GM18858 (cell line): ENCODE data around the gene NFE2L1.

Experiments used
- ATAC-seq: cut with Tn5 transposase; IDR thresholded peaks from one replicate; pipeline ENCODE4 v1.9.1; 2021; ENCODE audit not compliant: unreplicated experiment

NFE2L1 gene

DNA sequence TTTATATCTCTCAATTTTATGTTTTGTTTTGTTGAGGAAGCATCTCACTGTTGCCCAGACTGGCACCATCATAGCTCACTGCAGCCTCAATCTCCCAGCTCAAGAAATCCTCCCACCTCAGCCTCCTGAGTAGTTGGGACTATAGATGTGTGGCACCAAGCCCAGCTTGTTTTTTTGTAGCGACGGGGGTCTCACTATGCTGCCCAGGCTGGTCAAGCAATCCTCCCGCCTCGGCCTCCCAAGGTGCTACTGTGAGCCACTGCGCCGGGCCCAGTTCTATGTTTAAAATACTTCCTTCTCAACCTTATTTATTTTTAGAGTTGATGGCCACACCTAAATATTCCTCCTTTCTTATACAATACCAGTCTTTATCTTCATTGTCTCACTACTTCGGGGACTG is 1.9 kb upstream of the NFE2L1 start:
- ATAC-seq: no peak

DNA sequence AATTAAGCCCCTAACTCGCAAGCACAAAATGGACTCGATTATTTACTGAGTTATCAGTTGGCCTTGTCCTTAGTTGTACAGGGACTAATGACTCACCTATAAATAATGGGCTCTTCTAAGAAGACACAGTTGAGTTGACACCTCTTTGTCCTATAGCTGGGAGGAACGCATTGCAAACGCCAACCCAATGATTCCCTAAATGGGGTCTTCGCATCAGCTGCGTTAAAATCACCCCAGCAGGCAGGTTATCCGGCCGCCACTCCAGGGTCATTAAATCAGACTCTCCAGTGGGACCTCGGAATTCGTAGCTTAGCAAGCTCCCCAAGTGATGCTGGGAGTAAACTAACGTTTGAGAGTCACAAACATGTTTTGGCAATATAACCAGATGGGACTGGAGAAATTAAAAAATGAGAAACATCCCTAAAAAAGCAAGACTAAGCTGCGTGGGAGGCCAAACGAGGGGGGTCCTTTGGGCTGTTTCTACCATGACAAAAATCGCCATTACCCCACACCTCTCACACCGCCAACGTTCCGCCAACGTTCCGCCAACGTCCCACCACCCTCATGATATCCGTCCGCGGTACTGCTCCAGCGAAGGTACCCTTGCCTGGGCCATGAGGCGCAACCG is 932 bp upstream of the NFE2L1 start:
- no peak for ATAC-seq

DNA sequence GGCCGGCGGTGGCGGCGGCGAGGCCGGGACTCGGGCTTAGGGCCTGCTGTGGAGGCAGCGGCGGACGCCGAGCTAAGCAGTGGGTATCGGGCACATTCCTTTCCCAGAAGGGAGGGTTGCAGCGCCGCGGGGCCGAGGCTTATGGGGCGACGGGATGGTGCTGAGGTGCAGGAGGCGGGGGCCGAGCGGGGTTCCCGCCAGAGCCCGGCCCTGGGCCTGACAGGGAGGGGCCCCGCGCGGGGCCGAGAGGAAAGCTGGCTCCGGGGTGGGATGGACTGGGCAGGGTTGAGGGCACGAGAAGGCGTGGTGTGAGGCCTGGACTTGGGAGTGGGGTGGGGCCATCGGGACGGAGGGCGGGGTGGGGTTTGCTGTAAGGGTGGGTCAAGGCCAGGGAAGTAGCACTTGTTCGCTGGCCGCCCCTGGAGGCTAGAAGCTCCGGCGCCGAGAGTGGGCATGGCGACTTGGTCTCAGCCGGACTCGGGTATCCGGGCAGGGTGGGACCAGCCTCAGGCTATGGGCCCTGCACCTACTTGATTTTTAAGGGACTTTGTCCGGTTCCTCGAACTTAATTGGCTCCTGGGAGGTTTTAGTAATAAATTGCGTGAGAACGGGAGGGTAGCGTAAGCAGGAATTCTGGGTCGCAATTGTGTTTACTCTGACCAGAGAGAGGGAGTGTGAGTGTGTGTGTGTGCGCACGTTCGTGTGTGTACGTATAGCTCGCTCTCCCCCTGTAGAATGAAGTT is 396 bp downstream of the NFE2L1 start:
- ATAC-seq: peak; percentile 16

DNA sequence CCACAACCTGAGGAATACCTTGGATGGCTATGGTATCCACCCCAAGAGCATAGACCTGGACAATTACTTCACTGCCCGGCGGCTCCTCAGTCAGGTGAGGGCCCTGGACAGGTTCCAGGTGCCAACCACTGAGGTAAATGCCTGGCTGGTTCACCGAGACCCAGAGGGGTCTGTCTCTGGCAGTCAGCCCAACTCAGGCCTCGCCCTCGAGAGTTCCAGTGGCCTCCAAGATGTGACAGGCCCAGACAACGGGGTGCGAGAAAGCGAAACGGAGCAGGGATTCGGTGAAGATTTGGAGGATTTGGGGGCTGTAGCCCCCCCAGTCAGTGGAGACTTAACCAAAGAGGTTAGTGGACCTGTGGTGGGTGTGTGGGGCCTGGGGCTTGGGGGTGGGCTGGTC is 3.1 kb downstream of the NFE2L1 start:
- ATAC-seq: no peak

DNA sequence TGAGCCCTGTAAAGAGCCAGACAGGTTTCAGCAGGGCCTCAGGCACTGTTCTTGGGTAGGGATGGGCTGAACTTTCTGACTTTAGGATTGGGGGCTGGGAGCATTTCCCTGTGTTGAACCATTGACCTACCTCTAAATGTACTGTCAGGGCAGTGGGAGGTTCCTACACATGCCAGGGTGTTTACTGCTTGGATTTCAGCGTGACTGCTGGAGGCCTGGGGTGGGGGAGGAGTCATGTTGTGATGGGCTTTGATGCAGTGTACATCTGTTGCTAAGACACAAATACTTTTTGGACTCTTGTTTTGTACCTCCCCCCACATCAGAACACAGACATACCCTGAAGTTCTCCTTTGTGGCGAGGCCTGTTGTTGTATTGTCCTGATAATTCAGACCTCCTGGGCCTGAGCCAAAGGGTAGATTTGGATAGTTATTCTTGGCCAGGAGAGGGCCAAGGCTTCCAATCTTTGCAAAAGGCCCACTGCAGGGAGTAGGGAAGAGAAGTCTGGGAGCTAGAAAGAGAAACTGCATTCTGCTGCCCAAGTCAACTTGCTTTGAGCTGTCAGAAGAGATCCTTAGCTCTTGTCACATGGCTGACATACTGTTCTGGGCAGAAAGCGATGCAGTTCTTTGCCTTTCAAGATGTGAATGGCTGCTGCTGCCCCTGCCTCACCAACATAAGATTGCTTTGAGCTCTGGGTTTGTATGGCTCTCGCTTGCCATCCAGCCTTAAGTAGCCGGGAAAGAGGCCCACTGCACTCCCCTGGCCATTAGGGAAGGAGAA is 3.7 kb downstream of the NFE2L1 start:
- ATAC-seq: no peak

DNA sequence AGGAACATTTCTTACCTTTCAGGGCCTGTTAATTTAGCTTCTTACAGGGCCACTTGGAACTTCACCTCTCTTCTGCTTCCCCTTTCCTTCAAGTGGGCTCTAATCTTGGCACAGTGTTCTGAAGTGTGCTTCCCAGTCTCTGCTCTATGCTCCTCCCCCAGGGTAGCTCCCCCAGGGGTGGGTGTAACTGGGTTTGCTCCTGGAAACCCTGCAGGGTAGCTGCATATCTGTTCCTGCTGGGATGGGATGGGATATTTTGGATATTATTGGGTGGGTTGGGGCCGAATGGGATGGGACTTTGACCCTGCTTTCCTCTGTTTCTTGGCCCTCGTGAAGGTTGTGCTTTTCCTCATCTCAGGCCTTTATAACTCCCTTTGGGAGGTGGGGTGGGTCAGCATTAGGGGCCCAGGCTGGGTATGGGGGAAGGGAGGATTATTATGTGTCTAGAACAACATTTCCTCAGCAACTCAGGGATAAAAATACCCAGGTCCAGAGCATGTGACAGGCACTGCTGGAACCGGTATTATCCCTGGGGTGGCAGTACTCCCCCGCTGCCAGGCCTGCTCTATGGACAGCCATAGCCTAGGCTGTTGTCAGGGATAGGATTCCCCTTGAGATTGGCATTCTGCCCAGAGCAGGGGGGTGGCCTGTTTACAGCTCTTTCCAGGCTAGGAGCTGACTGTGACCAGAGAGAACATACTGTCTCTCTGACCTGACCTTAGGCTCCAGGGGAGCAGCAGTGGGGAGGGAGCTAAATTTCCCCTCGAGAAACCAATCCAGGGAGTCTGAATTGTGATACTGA is 5.0 kb downstream of the NFE2L1 start:
- ATAC-seq: no peak

DNA sequence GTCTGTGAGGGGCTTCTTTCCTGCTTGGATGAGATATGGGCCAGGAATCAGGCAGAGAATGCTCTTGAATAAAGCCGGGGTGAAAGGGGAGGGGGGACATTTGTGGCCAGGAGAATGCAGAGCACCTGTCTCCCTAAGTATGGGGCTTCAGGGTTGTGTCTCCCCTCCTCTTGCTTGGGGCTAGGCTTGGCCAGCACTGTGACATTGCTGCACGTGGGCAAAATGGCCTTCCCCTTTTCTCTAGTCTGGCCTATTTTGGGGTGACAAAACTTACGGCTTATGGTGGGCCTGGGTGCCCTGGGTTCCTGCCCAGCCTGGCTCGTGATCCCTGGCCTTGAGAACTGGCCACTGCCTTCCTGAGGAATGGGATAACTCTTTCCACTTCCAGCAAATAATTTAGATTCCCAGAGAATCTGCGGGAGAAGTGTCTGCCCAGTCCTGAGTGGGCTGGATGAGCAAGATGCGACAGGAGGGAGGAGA is 5.6 kb downstream of the NFE2L1 start:
- ATAC-seq: no peak

DNA sequence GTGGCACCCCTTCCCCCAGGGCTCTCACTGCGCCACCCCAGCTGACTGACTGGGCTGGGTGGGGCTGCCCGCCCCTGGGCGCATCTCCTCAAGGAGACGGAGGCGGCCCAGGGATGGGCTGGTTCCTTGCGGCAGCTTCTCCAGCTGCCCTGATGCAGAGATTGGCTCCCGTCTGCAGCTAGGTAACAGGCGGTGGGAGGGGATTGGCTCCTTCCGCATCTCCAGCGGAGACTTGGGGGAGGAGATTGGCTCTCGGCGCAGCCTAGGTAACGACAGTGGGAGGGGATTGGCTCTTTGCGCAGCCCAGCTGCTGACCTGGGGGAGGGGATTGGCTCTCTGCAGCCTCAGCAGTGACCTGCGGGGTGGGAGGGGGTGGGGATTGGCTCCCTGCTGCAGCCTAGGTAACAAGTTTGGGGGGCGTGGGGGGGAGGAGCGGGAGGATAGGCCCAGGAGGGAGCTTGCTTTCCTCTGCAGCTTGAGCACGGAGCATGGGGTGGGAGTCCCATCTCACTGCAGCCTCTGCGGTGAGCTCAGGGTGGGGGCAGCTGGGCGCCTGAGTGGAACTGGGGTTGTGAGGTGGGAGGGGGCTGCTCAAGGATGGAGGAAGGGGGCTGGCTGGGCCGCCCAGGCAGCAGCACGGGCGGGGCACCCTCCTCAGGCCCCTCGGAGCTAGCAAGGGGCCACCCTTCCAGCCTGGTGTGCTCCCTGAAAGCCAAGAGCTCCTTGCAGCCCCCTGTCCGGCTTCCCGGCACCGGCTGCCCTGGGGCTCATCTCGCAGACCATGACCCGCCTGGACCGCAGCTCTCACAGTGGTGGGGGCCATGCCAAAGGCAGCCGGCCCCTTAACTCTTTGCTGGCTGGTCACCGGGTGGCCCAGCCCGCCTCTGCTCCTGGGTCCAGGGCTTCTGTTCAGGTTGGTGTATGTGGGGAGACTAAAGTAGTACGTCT is 6.4 kb downstream of the NFE2L1 start:
- ATAC-seq: no peak

DNA sequence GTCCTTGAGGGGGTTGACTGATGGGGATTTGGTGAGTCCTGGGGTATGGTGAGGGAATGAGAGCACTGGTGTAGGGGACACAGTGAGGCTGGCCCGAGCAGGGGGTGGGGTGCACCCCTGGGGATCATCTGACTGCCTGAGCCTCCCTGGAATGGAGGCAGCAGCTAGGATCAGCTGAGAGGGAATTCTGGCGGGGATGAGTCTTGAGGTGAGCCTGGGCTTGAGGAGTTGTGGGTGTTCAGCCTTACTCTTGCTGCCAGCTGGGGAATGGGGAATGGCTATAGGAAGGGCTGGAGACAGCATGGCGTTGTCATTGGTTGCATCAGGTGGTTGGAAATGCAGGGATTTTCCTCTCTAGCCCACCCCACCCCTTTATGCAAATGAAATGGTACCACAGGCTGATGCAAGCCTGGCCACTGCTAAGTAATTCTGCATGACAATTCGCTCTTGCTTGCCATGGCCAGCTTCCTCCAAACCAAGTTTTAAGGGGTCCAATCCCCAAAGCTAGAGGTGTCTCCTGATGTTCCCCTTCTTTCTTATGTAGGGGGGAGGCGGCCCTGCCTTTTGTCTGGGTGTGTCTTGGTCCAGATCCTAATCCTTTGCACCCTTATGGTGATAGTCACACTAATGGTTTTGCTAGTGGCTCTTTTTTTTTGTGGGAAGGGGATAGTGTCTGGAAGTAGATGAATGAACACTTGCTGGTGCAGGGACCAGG is 7.5 kb downstream of the NFE2L1 start:
- ATAC-seq: no peak

DNA sequence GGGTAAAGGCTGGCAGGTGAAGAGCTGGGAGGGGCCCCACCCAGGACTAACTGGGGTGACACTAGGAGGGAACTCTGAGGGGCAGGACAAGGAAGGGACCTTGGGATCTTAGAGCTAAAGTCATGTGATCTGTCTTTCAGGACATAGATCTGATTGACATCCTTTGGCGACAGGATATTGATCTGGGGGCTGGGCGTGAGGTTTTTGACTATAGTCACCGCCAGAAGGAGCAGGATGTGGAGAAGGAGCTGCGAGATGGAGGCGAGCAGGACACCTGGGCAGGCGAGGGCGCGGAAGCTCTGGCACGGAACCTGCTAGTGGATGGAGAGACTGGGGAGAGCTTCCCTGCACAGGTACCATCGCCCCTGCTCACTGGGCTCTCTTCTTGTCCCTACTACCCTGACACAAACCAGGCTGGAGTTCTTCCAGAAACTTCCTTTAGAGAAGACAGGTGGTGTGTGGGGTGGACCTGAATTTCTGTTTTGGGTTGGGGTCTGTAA is 8.1 kb downstream of the NFE2L1 start:
- ATAC-seq: no peak

DNA sequence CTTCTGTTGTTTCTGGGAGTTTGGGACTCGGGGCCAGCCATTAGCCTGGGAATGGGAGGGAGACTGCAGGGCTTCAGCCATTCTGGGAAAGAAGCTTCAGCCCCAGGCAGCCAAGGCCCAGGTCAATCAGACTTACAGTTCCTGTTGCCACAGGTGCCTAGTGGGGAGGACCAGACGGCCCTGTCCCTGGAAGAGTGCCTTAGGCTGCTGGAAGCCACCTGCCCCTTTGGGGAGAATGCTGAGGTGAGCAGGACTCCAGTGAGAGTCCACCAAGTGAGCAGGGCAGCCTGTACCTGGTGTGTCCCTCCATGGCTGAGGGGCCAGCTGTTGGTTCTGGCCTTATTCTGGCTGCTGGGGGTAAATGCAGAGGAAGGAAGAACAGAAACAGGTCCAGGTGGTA is 8.7 kb downstream of the NFE2L1 start:
- no peak for ATAC-seq

DNA sequence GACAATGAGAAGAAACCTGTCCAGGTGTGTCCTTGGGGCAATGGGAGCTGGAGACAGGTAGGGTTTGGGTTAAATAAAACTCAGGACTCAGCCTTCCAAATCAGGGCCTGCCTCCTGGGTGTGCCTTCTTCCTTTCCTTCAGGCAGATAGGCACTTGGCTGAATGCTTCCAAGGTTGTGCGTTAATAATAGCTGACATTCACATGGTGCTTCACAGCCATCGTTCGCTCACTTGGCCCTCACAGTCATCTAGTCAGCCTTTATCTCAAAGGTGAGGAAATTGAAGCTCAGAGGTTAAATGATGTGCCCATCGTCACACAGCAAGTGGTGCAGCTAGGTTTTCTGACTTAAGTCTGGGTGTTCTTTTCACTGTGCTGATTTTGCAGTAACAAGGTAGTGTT is 9.5 kb downstream of the NFE2L1 start:
- no peak for ATAC-seq

DNA sequence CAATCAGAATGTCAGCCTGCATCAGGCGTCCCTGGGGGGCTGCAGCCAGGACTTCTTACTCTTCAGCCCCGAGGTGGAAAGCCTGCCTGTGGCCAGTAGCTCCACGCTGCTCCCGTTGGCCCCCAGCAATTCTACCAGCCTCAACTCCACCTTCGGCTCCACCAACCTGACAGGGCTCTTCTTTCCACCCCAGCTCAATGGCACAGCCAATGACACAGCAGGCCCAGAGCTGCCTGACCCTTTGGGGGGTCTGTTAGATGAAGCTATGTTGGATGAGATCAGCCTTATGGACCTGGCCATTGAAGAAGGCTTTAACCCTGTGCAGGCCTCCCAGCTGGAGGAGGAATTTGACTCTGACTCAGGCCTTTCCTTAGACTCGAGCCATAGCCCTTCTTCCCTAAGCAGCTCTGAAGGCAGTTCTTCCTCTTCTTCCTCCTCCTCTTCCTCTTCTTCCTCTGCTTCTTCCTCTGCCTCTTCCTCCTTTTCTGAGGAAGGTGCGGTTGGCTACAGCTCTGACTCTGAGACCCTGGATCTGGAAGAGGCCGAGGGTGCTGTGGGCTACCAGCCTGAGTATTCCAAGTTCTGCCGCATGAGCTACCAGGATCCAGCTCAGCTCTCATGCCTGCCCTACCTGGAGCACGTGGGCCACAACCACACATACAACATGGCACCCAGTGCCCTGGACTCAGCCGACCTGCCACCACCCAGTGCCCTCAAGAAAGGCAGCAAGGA is 10.4 kb downstream of the NFE2L1 start:
- ATAC-seq: no peak

DNA sequence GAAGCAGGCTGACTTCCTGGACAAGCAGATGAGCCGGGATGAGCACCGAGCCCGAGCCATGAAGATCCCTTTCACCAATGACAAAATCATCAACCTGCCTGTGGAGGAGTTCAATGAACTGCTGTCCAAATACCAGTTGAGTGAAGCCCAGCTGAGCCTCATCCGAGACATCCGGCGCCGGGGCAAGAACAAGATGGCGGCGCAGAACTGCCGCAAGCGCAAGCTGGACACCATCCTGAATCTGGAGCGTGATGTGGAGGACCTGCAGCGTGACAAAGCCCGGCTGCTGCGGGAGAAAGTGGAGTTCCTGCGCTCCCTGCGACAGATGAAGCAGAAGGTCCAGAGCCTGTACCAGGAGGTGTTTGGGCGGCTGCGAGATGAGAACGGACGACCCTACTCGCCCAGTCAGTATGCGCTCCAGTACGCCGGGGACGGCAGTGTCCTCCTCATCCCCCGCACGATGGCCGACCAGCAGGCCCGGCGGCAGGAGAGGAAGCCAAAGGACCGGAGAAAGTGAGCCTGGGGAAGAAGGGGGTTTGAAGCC is 11.0 kb downstream of the NFE2L1 start:
- ATAC-seq: no peak

DNA sequence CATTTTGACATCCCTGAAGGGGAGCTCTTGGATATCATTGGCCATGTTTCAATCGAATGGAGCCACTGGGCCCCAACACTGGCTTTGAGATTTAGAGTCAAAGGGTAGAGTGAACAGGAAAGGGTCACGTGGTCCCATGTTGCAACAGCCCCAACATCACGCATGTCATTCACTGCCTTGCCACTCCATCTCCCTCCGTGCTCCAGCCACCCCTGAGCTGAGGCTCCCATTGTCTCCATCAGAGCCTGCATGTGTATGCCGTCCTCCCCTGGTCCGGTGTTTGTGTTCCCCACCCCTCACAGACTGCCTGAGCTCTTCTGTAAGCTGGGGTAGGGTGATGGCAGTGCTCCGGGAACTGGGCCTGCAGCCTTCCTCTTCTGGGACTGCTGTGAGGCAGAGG is 12.1 kb downstream of the NFE2L1 start:
- no peak for ATAC-seq

DNA sequence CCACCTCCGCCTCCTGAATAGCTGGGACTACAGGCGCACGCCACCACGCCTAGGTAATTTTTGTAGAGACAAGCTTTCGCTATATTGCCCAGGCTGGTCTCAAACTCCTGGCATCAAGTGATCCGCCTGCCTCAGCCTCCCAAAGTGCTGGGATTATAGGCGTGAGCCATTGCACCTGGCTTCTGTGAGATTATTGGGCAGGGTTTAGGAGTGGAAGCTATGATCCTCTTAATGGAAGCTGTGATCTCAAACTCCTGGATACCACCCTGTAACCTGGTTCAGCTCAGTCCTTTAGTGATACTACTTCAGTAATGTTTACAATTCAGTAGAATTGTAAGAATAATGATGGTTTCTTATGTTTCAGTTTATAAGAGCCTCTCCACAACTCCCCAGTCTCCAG is 14.1 kb downstream of the NFE2L1 start:
- ATAC-seq: no peak

DNA sequence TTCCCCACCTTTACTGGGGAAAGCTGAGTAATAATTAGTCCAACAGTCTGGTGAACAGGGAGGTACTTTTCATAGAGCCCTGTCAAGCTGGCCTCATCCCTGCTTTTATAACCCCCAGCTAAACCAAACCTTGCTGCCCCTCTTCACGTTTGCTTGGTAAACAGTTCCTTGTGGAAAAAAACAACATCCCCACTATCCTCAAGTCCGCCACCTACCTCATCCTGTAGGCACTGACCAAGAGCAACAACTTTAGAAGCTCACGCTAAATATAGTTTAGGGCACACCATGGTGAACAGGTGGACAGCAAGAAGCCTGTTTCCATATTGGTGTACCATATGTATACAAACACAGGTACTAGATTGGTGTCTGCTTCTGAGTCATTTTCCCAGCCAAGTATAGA is 16.5 kb downstream of the NFE2L1 start:
- ATAC-seq: no peak

DNA sequence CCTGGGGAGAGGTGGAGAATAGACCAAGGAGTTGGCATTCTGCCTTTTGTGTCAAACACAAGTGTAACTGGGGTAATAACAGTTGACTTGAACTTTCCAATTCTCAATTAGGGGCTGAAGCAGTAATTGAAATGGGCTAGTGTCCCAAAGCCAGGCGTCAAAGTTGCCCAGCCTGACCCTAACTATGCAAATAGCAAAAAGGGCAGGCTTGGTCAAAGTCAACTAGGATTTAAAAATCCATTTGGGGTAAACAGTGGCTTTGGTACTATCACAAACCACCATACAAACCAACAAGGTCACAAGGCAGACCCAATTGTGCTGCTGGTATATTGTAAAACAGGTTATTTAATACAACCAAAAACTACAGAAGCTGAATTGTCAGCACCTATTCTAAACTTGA is 18.0 kb downstream of the NFE2L1 start:
- no peak for ATAC-seq
